Activated naive CD8-positive, alpha-beta T cell treated with anti-CD3 and anti-CD28 coated beads for 36 hours (primary cell): ENCODE measurements around the gene TBXA2R. TPM values are rescaled to one million over a fixed set of nuclear protein-coding genes. Genes with fewer than 3 reads are reported as not detected.

Source experiments
- DNase-seq: peaks from one replicate; pipeline ENCODE4 v3.0.0; 2021
- H3K27ac Mint-ChIP-seq: one replicate; pipeline ENCODE4 v1.8.0; 2022; ENCODE audit warnings: mild to moderate bottlenecking, moderate library complexity, mixed read lengths
- H3K27me3 Mint-ChIP-seq: one replicate; pipeline ENCODE4 v1.8.0; 2022; ENCODE audit warnings: mild to moderate bottlenecking, mixed read lengths
- H3K36me3 Mint-ChIP-seq: one replicate; pipeline ENCODE4 v1.8.0; 2021; ENCODE audit warnings: mild to moderate bottlenecking, mixed read lengths
- H3K4me1 Mint-ChIP-seq: one replicate; pipeline ENCODE4 v1.8.0; 2021; ENCODE audit warnings: mixed read lengths
- H3K4me3 Mint-ChIP-seq: one replicate; pipeline ENCODE4 v1.8.0; 2022; ENCODE audit warnings: mild to moderate bottlenecking, moderate library complexity, mixed read lengths
- H3K9me3 Mint-ChIP-seq: one replicate; pipeline ENCODE4 v1.8.0; 2022; ENCODE audit warnings: mixed read lengths
- total RNA-seq, 2 experiments: library from RNA; stranded (reverse); gene quantifications; one replicate each; pipeline ENCODE4 v1.2.3, GENCODE V29; 2021

TBXA2R gene
- total RNA-seq, 2 experiments from 2014 or later: 2.8 to 3.1 TPM

- H3K36me3 Mint-ChIP-seq: peaks cover 4% of the 10 kb centered on the region
- H3K27ac Mint-ChIP-seq: no peak overlapping the region
- no peaks in the 10 kb centered on the region for H3K27me3 Mint-ChIP-seq
- DNase-seq: no peak
- peaks cover 7% of the 10 kb centered on the region for H3K4me1 Mint-ChIP-seq
- H3K4me3 Mint-ChIP-seq: no peak overlapping the region
- no peaks in the 10 kb centered on the region for H3K9me3 Mint-ChIP-seq
These were observed 816 bp upstream of the TBXA2R start for GRCh38 chr19:3607303-3608078.

DNA sequence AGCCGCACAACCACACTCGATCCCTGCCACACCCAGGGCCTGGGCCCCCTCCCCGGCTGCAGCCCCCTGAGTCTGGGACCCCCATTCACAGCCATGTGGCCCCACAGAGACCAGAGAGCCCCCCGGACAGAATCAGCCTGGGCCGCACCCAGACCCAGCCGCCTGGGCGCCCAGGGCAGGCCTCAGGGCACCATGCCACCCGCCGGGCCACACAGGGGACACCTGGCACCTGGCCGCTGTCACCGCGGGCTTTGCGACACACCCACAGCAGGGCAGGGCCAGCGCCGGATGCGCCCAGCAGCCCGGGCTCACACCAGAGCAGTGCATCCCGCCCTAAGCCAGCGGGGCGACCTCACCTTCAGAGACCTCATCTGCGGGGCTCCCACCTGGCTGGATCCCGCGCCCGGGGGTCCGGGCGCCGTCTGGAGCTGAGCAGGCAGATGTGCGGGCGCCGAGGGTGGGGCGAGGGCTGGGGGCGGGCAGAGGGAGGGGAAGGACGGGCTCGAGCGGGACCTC, 443 bp downstream of the TBXA2R start:
- Mint-ChIP-seq H3K4me3 (no peak overlapping the region), H3K9me3 (no peaks in the 10 kb centered on the region), H3K27me3 (no peaks in the 10 kb centered on the region), H3K36me3 (no peaks in the 10 kb centered on the region), H3K4me1 (peaks cover 7% of the 10 kb centered on the region), H3K27ac (no peak overlapping the region)
- DNase-seq: peak; percentile 52

- no peaks in the 10 kb centered on the region for H3K9me3 Mint-ChIP-seq
- no peak for DNase-seq
- H3K4me3 Mint-ChIP-seq: no peak overlapping the region
- no peak overlapping the region for H3K27ac Mint-ChIP-seq
- peaks cover 7% of the 10 kb centered on the region for H3K4me1 Mint-ChIP-seq
- H3K36me3 Mint-ChIP-seq: no peaks in the 10 kb centered on the region
- H3K27me3 Mint-ChIP-seq: no peaks in the 10 kb centered on the region
These were observed 905 bp downstream of the TBXA2R start for GRCh38 chr19:3605770-3606169.

DNA sequence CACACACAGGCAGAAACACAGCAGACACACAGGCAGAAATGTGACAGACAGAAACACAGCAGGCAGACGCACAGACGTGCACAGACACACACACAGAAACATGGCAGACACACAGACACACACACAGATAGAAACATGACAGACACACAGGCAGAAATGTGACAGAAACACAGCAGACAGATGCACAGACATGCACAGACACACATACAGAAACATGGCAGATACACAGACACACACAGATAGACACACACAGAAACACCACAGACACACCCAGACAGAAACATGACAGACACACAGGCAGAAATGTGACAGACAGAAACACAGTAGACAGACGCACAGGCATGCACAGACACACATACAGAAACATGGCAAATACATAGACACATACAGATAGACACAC, 1.3 kb downstream of the TBXA2R start:
- Mint-ChIP-seq H3K36me3 (no peaks in the 10 kb centered on the region), H3K27me3 (no peaks in the 10 kb centered on the region), H3K27ac (no peak overlapping the region), H3K4me1 (peaks cover 7% of the 10 kb centered on the region), H3K4me3 (no peak overlapping the region), H3K9me3 (no peaks in the 10 kb centered on the region)
- no peak for DNase-seq

DNA sequence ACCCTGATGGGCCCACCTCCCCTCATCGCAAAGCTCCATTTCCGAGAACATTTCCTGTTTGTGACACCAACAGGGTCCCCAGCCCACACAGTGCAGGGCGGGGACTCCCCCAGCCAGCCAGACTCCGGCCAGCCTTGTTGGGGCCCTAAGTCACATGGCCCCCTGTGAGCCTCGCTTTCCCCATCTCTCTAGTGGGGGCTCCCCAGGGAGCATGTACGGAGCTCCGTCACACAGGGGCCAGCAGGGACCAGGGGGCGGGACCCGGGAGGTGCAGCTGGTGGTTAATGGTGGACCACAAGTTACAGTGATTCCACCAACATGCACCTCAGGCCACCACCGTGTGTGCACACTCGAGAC, 1.7 kb downstream of the TBXA2R start:
- no peaks in the 10 kb centered on the region for H3K27me3 Mint-ChIP-seq
- no peaks in the 10 kb centered on the region for H3K9me3 Mint-ChIP-seq
- peak; percentile 65 for DNase-seq
- peaks cover 1% of the 10 kb centered on the region for H3K36me3 Mint-ChIP-seq
- H3K27ac Mint-ChIP-seq: no peak overlapping the region
- H3K4me3 Mint-ChIP-seq: no peak overlapping the region
- H3K4me1 Mint-ChIP-seq: peaks cover 7% of the 10 kb centered on the region

DNA sequence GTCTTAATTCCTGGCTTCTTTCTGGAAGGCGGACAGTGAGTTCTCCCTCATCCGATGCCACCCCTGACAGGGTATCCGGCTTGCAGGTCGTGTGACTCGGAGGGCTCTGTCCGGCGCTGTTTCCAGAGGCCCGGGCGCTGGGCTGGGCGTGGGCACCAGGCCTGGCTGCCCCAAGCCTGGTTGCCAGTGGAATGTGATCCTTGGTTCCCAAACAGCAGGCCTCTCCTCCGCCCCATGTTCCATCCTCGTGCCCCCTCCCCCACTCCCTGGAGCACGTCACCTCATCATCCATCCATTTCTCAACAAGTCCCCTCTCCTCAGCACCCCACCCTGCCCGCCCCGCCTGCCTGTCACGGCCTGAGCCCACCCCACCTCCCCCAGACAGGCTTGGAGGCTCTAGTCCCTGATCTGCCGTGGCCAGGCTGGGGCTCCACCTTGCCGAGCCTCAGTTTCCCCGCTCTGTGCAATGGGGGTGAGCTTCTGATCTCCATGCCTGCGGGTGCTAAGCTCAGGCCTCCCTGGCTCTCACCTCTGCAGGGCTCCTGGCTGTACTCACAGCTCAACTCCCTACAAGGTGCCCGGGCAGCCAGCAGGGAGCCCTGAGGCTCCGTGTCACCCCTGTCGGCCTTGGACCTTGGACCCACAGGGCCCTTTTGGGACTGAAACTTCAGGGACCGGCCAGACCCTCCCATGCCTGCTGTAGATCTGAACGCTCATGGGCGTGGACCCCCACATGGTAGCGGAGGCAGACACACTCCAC, 2.3 kb downstream of the TBXA2R start:
- DNase-seq: no peak
- Mint-ChIP-seq H3K27ac (no peak overlapping the region), H3K4me3 (no peak overlapping the region), H3K4me1 (peaks cover 7% of the 10 kb centered on the region), H3K9me3 (no peaks in the 10 kb centered on the region), H3K27me3 (no peaks in the 10 kb centered on the region), H3K36me3 (peaks cover 1% of the 10 kb centered on the region)

DNA sequence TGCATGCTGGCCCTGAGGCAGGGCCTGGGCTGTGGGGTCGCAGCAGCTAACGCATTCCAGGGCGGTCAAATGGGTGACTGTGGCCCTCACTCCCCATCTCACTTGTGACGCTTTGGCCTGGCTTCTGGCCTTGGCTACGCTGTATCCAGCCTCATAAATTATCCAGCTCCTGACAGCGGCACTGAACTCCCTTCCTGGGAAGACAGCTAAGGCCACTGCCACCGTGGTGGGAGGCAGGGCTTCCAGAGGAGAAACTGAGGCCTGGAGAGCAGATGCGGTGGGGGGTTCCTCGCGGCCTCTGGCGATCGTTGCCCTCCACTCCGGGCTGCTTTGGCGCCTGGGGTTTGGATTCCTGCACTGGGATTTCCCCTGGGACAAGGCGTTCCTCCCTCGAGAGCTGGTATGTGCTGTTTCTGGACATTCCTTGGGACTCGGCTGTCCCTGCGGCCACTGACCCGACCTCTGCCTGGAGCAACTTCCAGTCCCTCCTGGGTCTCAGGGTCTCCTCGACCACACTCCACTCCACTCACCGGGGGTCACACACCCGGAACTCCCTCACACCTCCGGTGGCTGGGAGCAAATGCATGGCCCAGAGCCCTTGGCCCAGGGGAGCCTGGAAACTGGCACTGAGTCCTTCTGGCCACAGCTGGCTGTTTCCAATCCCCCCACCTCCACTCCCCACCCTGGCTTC, 3.4 kb downstream of the TBXA2R start:
- H3K27ac Mint-ChIP-seq: peak overlapping the region; percentile 22

DNA sequence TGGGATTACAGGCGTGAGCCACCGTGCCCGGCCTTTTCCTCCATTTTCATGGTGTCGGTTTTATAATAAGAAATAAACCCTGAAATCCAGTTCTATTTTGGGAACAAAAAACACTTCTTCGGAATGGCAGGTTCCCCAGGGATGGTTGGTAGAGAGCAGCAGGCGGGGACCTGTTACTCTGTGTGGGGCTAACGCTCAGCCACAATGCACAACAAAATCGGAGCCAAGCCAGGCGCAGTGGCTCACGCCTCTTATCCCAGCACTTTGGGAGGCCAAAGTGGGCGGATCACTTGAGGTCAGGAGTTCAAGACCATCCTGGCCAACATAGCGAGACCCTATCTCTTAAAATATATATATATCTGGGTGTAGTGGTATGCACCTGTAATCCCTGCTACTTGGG, 5.7 kb downstream of the TBXA2R start:
- H3K27ac Mint-ChIP-seq: no peak overlapping the region
- no peak for DNase-seq
- no peak overlapping the region for H3K4me3 Mint-ChIP-seq
- H3K4me1 Mint-ChIP-seq: no peaks in the 10 kb centered on the region
- no peaks in the 10 kb centered on the region for H3K9me3 Mint-ChIP-seq
- no peaks in the 10 kb centered on the region for H3K27me3 Mint-ChIP-seq
- peaks cover 1% of the 10 kb centered on the region for H3K36me3 Mint-ChIP-seq

More for the DNA sequence above, 3.4 kb downstream of the TBXA2R start:
- Mint-ChIP-seq H3K36me3 (peaks cover 1% of the 10 kb centered on the region), H3K4me1 (peaks cover 5% of the 10 kb centered on the region), H3K27me3 (no peaks in the 10 kb centered on the region), H3K4me3 (no peak overlapping the region), H3K9me3 (no peaks in the 10 kb centered on the region)
- no peak for DNase-seq

DNA sequence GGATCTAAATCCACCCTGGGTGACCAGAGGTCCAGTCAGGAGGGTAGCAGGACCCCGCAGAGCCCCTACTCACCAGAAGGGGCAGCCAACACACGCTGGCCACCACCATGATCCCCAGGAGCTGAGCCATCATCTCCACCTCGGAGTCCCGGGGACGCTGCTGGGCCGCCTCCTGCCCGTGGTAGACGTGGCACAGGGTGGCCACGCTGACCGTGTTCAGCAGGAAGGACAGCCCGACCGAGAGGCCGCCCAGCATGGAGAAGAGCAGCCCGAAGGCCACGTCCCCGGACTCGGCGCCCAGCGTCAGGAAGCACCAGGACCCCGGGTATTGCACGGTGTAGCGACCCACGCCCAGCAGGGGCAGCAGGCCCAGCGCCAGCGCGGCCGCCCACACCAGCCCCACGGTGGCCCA, 6.9 kb downstream of the TBXA2R start:
- Mint-ChIP-seq H3K9me3 (no peaks in the 10 kb centered on the region), H3K4me3 (no peak overlapping the region), H3K27me3 (no peaks in the 10 kb centered on the region), H3K27ac (no peak overlapping the region), H3K36me3 (peaks cover 1% of the 10 kb centered on the region), H3K4me1 (no peaks in the 10 kb centered on the region)
- DNase-seq: no peak

GRCh38 chr19:3595521-3596061, 11.1 kb downstream of the TBXA2R start:
- H3K4me1 Mint-ChIP-seq: peaks cover 2% of the 10 kb centered on the region
- no peak overlapping the region for H3K4me3 Mint-ChIP-seq
- no peak overlapping the region for H3K27ac Mint-ChIP-seq
- H3K9me3 Mint-ChIP-seq: no peaks in the 10 kb centered on the region
- H3K27me3 Mint-ChIP-seq: no peaks in the 10 kb centered on the region
- DNase-seq: no peak
- peaks cover 1% of the 10 kb centered on the region for H3K36me3 Mint-ChIP-seq

DNA sequence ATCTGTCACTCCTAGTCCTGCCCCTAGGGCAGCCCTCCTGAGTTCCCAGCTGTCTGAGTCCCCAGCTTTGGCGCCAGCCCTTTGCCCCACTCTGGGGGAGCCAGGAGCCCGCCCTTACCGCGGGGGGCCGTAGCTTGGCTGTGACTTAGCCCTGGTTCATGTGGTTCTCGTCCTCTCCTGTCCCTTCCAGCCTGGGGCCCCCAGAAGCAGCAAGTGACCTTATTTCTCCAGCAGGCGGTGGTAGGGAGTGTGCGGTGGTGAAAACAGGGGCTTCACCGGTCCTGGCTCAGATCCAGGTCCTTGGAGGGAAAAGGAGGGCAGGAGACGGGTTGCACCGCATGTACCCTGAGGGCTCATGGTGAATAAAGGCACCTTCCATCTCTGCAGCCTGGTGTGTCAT, 13.5 kb downstream of the TBXA2R start:
- peaks cover 2% of the 10 kb centered on the region for H3K4me1 Mint-ChIP-seq
- H3K27ac Mint-ChIP-seq: no peak overlapping the region

DNA sequence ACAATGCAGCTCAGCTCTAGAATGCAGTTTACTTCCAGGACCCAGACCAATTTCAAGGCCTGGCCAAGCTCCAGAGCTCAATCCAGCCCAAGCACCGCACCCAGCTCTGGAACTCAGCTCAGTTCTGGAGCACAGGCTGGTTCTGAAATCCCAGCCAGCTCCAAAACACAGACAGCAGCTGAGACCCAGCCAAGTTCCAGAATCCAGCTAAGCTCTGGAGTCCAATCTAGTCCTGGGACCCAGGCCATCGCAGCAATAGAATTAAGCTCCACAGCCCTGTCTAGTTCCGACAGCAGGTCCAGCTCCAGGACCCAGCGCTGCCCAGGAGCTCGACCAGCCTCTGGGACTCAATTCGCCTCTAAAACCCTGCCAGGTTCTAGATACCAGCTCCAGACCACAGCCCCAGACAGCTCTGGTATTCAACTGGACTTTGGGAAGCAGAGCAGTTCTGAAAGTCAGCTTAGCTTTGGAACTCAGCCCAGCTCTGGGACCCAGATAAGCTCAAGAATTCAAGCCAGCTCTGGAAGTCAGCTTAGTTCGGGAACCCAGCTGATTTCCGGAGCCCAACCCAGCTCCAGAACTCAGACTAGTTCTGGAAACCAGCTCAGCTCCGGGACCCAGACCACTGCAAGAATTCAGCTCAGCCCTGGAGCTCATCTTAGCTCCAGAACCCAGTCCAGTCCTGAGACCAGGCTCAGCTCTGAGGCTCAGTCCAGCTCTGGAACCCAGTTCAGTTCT, 14.6 kb downstream of the TBXA2R start:
- no peak overlapping the region for H3K27ac Mint-ChIP-seq
- H3K4me3 Mint-ChIP-seq: no peak overlapping the region
- H3K4me1 Mint-ChIP-seq: peaks cover 2% of the 10 kb centered on the region
- H3K36me3 Mint-ChIP-seq: no peaks in the 10 kb centered on the region
- no peaks in the 10 kb centered on the region for H3K9me3 Mint-ChIP-seq
- H3K27me3 Mint-ChIP-seq: no peaks in the 10 kb centered on the region
- DNase-seq: no peak

More for the DNA sequence above, 13.5 kb downstream of the TBXA2R start:
- DNase-seq: no peak
- Mint-ChIP-seq H3K4me3 (no peak overlapping the region), H3K27me3 (no peaks in the 10 kb centered on the region), H3K9me3 (no peaks in the 10 kb centered on the region), H3K36me3 (no peaks in the 10 kb centered on the region)

- H3K4me1 Mint-ChIP-seq: peaks cover 2% of the 10 kb centered on the region
- H3K27me3 Mint-ChIP-seq: no peaks in the 10 kb centered on the region
- H3K27ac Mint-ChIP-seq: no peak overlapping the region
- no peaks in the 10 kb centered on the region for H3K9me3 Mint-ChIP-seq
- H3K36me3 Mint-ChIP-seq: no peaks in the 10 kb centered on the region
- no peak for DNase-seq
- no peak overlapping the region for H3K4me3 Mint-ChIP-seq
These were observed 15.6 kb downstream of the TBXA2R start for GRCh38 chr19:3590991-3591659.

GRCh38 chr19:3589949-3590348, 16.7 kb downstream of the TBXA2R start:
- H3K4me3 Mint-ChIP-seq: no peak overlapping the region
- H3K27ac Mint-ChIP-seq: no peak overlapping the region
- H3K9me3 Mint-ChIP-seq: no peaks in the 10 kb centered on the region
- no peaks in the 10 kb centered on the region for H3K36me3 Mint-ChIP-seq
- no peak for DNase-seq
- no peaks in the 10 kb centered on the region for H3K27me3 Mint-ChIP-seq
- peaks cover 2% of the 10 kb centered on the region for H3K4me1 Mint-ChIP-seq
